Fibroblast of lung (primary cell): ENCODE measurements around the gene ADRA2C. TPM values are rescaled to one million over a fixed set of nuclear protein-coding genes. Genes with fewer than 3 reads are reported as not detected.

Experiments used
- DNase-seq, 2 donors: peaks; one replicate each; pipeline versions ENCODE4 v3.0.0 to v3.0.0-alpha.2; 2010; ENCODE audit warnings: low read depth in 2 of 2
- H2AFZ ChIP-seq: 2 replicates; pipeline ENCODE4 v1.5.1; 2012; ENCODE audit warnings: low read length, control low read depth, inconsistent platforms
- H3K27ac ChIP-seq: 2 replicates; pipeline ENCODE4 v1.5.1; 2011; ENCODE audit warnings: low read length, control low read depth; ENCODE audit not compliant: insufficient read depth
- H3K27me3 ChIP-seq: 2 replicates; pipeline ENCODE4 v1.5.1; 2011; ENCODE audit warnings: mild to moderate bottlenecking, low read length; ENCODE audit not compliant: control insufficient read depth, insufficient read depth
- H3K36me3 ChIP-seq: 2 replicates; pipeline ENCODE4 v1.5.1; 2011; ENCODE audit warnings: low read length; ENCODE audit not compliant: control insufficient read depth, insufficient read depth
- H3K4me1 ChIP-seq: 2 replicates; pipeline ENCODE4 v1.5.1; 2011; ENCODE audit warnings: low read length; ENCODE audit not compliant: control insufficient read depth, insufficient read depth; ENCODE audit errors: extremely low read depth
- H3K4me2 ChIP-seq: 2 replicates; pipeline ENCODE4 v1.5.1; 2011; ENCODE audit warnings: low read length, control low read depth; ENCODE audit not compliant: insufficient read depth; ENCODE audit errors: extremely low read depth
- H3K4me3 ChIP-seq, 4 experiments: fragments of 200-600 bp in 1 of 4; sonication (generic) in 1 of 4; replicated peaks in 1 of 4; 2 replicates each; pipeline ENCODE4 v1.5.1; 2011 to 2016; ENCODE audit warnings: low read length in 4 of 4, low read depth in 3 of 4, mild to moderate bottlenecking in 3 of 4, control low read depth in 2 of 4, inconsistent platforms in 1 of 4, mixed read lengths in 1 of 4; ENCODE audit not compliant: insufficient read depth in 1 of 4; ENCODE audit errors: control extremely low read depth in 1 of 4
- H3K79me2 ChIP-seq: 2 replicates; pipeline ENCODE4 v1.5.1; 2012; ENCODE audit warnings: mild to moderate bottlenecking, low read length, inconsistent platforms; ENCODE audit not compliant: control insufficient read depth, insufficient read depth
- H3K9ac ChIP-seq: 2 replicates; pipeline ENCODE4 v1.5.1; 2011; ENCODE audit warnings: mild to moderate bottlenecking, low read length, control low read depth; ENCODE audit not compliant: insufficient read depth
- H3K9me3 ChIP-seq: 2 replicates; pipeline ENCODE4 v1.5.1; 2012; ENCODE audit warnings: low read depth, low read length; ENCODE audit not compliant: control insufficient read depth, insufficient read depth
- H4K20me1 ChIP-seq: 2 replicates; pipeline ENCODE4 v1.5.1; 2011; ENCODE audit warnings: low read length; ENCODE audit not compliant: control insufficient read depth, insufficient read depth; ENCODE audit errors: extremely low read depth
- EZH2 ChIP-seq: IDR thresholded peaks from 2 replicates; pipeline ENCODE4 v1.5.1; 2012; ENCODE audit warnings: low read length, control low read depth, mild to moderate bottlenecking; ENCODE audit errors: missing control alignments
- polyA plus RNA-seq, 2 donors: library from polyadenylated mRNA; depleted of rRNA in 1 of 2; stranded (reverse) in 1 of 2; unstranded in 1 of 2; fragments of >200 nt; gene quantifications; 2 replicates each; pipeline ENCODE4 v1.2.1, GENCODE V29; 2011 to 2012; ENCODE audit warnings: missing spikeins in 1 of 2
- total RNA-seq: library from RNA; depleted of rRNA; stranded (reverse); fragments of >200 nt; gene quantifications from 2 replicates; pipeline ENCODE4 v1.2.1, GENCODE V29; 2014
- TF ChIP-seq, protein P1 (sequence below), 2 donors: IDR thresholded peaks in 1 of 2; conservative IDR thresholded peaks in 1 of 2; 1 replicate in 1 of 2; 2 replicates in 1 of 2; pipeline ENCODE4 v1.5.1; 2011 to 2012; ENCODE audit warnings: low read length in 2 of 2, control low read depth in 1 of 2, inconsistent platforms in 1 of 2, low read depth in 1 of 2, mild to moderate bottlenecking in 1 of 2

Gene ADRA2C
- total and polyA plus RNA-seq, 2 donors (not counting 1 experiment from before 2014, with no cell fraction given) = 0.30 to 0.33 TPM

DNA sequence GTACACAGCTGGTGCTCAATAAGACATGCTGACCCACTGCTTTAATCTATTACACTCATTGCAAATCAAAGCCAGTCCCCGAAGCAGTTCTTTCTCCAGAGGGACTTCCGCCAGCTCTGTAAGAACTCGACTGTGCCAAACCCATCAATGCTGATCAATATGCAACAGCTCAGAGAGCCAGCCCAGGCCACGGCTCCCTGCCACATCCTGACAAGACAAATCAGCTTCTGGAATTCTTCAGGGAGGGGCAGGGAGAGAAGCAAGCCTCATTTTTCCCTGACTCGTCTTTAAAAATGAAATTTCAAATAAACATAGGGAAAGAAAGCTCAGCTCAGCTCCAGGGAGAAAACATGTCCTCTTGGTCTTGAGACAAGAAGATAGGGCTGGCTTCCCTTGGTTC is 5.3 kb upstream of the ADRA2C start:
- Histone ChIP-seq H3K4me1 (no peaks in the 10 kb centered on the region), H3K36me3 (no peaks in the 10 kb centered on the region), H2AFZ (no peak overlapping the region), H3K27ac (no peak overlapping the region), H4K20me1 (no peaks in the 10 kb centered on the region), H3K27me3 (peaks cover 5% of the 10 kb centered on the region), H3K9me3 (no peaks in the 10 kb centered on the region), H3K79me2 (no peaks in the 10 kb centered on the region), H3K4me2 (no peak overlapping the region), H3K4me3 (no peak overlapping the region), H3K9ac (no peak overlapping the region)
- TF ChIP-seq EZH2 = no peak
- TF ChIP-seq, protein P1, sequence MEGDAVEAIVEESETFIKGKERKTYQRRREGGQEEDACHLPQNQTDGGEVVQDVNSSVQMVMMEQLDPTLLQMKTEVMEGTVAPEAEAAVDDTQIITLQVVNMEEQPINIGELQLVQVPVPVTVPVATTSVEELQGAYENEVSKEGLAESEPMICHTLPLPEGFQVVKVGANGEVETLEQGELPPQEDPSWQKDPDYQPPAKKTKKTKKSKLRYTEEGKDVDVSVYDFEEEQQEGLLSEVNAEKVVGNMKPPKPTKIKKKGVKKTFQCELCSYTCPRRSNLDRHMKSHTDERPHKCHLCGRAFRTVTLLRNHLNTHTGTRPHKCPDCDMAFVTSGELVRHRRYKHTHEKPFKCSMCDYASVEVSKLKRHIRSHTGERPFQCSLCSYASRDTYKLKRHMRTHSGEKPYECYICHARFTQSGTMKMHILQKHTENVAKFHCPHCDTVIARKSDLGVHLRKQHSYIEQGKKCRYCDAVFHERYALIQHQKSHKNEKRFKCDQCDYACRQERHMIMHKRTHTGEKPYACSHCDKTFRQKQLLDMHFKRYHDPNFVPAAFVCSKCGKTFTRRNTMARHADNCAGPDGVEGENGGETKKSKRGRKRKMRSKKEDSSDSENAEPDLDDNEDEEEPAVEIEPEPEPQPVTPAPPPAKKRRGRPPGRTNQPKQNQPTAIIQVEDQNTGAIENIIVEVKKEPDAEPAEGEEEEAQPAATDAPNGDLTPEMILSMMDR (conservative IDR thresholded peaks at IDR 0.05 in 1 of 2, IDR thresholded peaks at IDR 0.05 in 1 of 2; ENCODE audit: low read depth in 1 of 2, low read length in 2 of 2) = no peak
- no peak for DNase-seq

DNA sequence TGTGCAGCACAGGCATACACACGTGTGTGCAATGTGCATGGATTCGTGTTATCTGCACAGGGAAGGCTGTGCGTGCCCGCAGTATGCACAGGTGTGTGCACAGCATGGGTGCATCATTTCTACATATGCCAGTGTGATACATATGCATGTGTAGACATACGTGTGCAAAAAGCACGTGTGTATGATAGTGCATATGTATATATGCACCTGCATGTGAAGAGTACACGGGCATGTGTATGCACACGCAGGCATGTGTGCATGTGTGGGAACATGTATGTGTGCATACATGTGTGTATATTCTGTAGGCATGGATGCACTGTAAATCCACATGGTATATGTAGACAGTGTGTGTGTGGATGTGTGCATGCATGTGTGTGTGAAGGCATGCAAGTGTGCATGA is 3.9 kb upstream of the ADRA2C start:
- H3K4me1 ChIP-seq = no peaks in the 10 kb centered on the region

DNA sequence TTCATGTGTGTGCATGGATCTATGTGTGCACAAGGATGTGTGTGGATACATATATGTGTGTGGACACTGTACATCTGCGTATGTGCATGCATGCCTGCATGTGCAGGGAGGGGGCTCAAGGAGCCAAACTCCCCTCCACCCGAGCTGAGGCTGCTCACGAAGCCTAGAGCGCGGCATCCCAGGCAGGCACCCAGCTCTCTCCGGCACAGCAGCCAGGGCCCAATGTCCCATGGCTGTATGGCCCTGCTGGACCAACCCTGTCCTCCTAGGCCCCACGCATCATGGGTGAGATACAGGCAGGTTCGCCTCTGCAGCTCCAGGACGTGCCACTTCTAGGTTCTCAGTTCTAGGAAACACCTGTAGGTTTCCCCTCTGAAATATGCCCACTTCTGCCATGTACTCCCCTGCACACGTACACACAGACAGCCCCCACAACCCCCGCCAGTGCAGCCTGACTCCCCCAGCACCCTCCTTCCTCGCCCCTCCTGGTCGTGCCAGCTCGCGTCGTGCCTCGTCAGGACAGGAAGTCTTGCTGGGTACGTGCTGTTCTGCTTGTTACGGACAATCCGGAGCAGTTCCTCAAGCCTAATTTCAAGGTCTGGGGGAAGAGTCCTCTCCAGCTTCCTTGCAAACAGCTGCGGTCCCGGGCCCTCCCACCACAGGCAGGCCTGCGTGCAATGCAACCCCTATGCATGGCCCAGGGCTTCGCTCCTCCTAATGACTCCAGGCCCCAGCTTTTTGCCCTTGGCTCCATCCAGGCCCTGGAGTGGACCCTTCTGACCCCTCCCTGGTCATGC is 3.2 kb upstream of the ADRA2C start:
- DNase-seq = no peak
- H3K36me3 ChIP-seq = no peaks in the 10 kb centered on the region
- no peak overlapping the region for H3K27ac ChIP-seq
- H4K20me1 ChIP-seq = no peaks in the 10 kb centered on the region
- peaks cover 10% of the 10 kb centered on the region for H3K27me3 ChIP-seq
- H3K9ac ChIP-seq = no peak overlapping the region
- H3K9me3 ChIP-seq = no peaks in the 10 kb centered on the region
- TF ChIP-seq, protein P1 (conservative IDR thresholded peaks at IDR 0.05 in 1 of 2, IDR thresholded peaks at IDR 0.05 in 1 of 2; ENCODE audit: low read depth in 1 of 2, low read length in 2 of 2) = no peak
- no peak for TF ChIP-seq EZH2
- H3K79me2 ChIP-seq = no peaks in the 10 kb centered on the region
- no peak overlapping the region for H2AFZ ChIP-seq
- H3K4me2 ChIP-seq = no peak overlapping the region
- no peaks in the 10 kb centered on the region for H3K4me1 ChIP-seq
- no peak overlapping the region for H3K4me3 ChIP-seq

More for the DNA sequence above, 3.9 kb upstream of the ADRA2C start:
- no peak for DNase-seq
- Histone ChIP-seq H3K27me3 (peaks cover 7% of the 10 kb centered on the region), H3K9me3 (no peaks in the 10 kb centered on the region), H2AFZ (no peak overlapping the region), H3K4me2 (no peak overlapping the region), H4K20me1 (no peaks in the 10 kb centered on the region), H3K27ac (no peak overlapping the region), H3K9ac (no peak overlapping the region), H3K4me3 (no peak overlapping the region), H3K36me3 (no peaks in the 10 kb centered on the region), H3K79me2 (no peaks in the 10 kb centered on the region)
- TF ChIP-seq, protein P1 (conservative IDR thresholded peaks at IDR 0.05 in 1 of 2, IDR thresholded peaks at IDR 0.05 in 1 of 2; ENCODE audit: low read depth in 1 of 2, low read length in 2 of 2) = no peak
- no peak for TF ChIP-seq EZH2
